SK-N-SH treated with all-trans-retinoic acid at 6 μM for 48 hours (cell line): ENCODE results near the gene DOCK7.

Experiments
- ATAC-seq: fragments of 200-7000 bp; cut with Tn5 transposase; 3 replicates; pipeline ENCODE4 v1.9.1; 2020; ENCODE audit warnings: mild to moderate bottlenecking, moderate library complexity
- ARNTL ChIP-seq: fragments of 450-650 bp; formaldehyde crosslinking; IDR thresholded peaks from 2 replicates; pipeline ENCODE4 v1.5.0; 2020; ENCODE audit warnings: low read depth, mild to moderate bottlenecking, moderate library complexity, borderline replicate concordance
- BACH2 ChIP-seq: fragments of 250-450 bp; sonication (Bioruptor Pico); IDR thresholded peaks from 2 replicates; pipeline ENCODE4 v1.9.0; 2021; ENCODE audit warnings: mild to moderate bottlenecking, borderline replicate concordance
- CREB5 ChIP-seq: fragments of 250-450 bp; sonication (Bioruptor Pico); IDR thresholded peaks from 2 replicates; pipeline ENCODE4 v1.5.1; 2020; ENCODE audit warnings: low read depth, mild to moderate bottlenecking, moderate library complexity
- CSDC2 ChIP-seq: fragments of 250-450 bp; sonication (Bioruptor Pico); IDR thresholded peaks from 2 replicates; pipeline ENCODE4 v1.5.0; 2020; ENCODE audit warnings: mild to moderate bottlenecking, moderate library complexity
- CSRNP3 ChIP-seq: fragments of 250-450 bp; sonication (Bioruptor Pico); IDR thresholded peaks from 2 replicates; pipeline ENCODE4 v1.5.1; 2021; ENCODE audit warnings: mild to moderate bottlenecking, moderate library complexity
- ISL1 ChIP-seq: fragments of 250-450 bp; sonication (Bioruptor Pico); IDR thresholded peaks from 2 replicates; pipeline ENCODE4 v2.1.2; 2022; ENCODE audit warnings: mild to moderate bottlenecking, moderate library complexity
- OSR1 ChIP-seq: fragments of 250-450 bp; sonication (Bioruptor Pico); IDR thresholded peaks from 2 replicates; pipeline ENCODE4 v1.8.0; 2022; ENCODE audit warnings: moderate library complexity, mild to moderate bottlenecking, inconsistent platforms
- POU6F1 ChIP-seq: fragments of 250-450 bp; sonication (Bioruptor Pico); IDR thresholded peaks from 2 replicates; pipeline ENCODE4 v1.8.0; 2021; ENCODE audit warnings: low read depth, mild to moderate bottlenecking, moderate library complexity, borderline replicate concordance
- PPARA ChIP-seq: fragments of 250-450 bp; sonication (Bioruptor Pico); IDR thresholded peaks from 2 replicates; pipeline ENCODE4 v1.5.0; 2020; ENCODE audit warnings: mild to moderate bottlenecking, borderline replicate concordance
- SNAI2 ChIP-seq: fragments of 250-450 bp; sonication (Bioruptor Pico); IDR thresholded peaks from 2 replicates; pipeline ENCODE4 v1.5.0; 2020; ENCODE audit warnings: mild to moderate bottlenecking, moderate library complexity
- TCF4 ChIP-seq: fragments of 250-450 bp; sonication (Bioruptor Pico); IDR thresholded peaks from 2 replicates; pipeline ENCODE4 v1.8.0; 2021; ENCODE audit warnings: mild to moderate bottlenecking, moderate library complexity, borderline replicate concordance
- TSHZ2 ChIP-seq: fragments of 250-450 bp; sonication (Bioruptor Pico); IDR thresholded peaks from 2 replicates; pipeline ENCODE4 v1.5.0; 2020; ENCODE audit warnings: mild to moderate bottlenecking, moderate library complexity
- ZC3H10 ChIP-seq: fragments of 250-450 bp; sonication (Bioruptor Pico); IDR thresholded peaks from 2 replicates; pipeline ENCODE4 v1.5.1; 2021; ENCODE audit warnings: mild to moderate bottlenecking, moderate library complexity
- ZFP3 ChIP-seq: fragments of 250-450 bp; sonication (Bioruptor Pico); IDR thresholded peaks from 2 replicates; pipeline ENCODE4 v1.5.0; 2020; ENCODE audit warnings: mild to moderate bottlenecking, moderate library complexity
- ZNF70 ChIP-seq: fragments of 450-650 bp; formaldehyde crosslinking; IDR thresholded peaks from 2 replicates; pipeline ENCODE4 v1.5.0; 2020; ENCODE audit warnings: mild to moderate bottlenecking, moderate library complexity
- ZNF8 ChIP-seq: fragments of 450-650 bp; formaldehyde crosslinking; IDR thresholded peaks from 2 replicates; pipeline ENCODE4 v1.5.0; 2020; ENCODE audit warnings: mild to moderate bottlenecking, moderate library complexity

Gene DOCK7

GRCh38 chr1:62539028-62539447 is 149.1 kb downstream of the DOCK7 start:
- no peak for ATAC-seq
- TF ChIP-seq ARNTL (CRISPR knock-in tag): no peak
- no peak for TF ChIP-seq PPARA
- TF ChIP-seq ISL1 (CRISPR knock-in tag): no peak
- no peak for TF ChIP-seq CREB5
- TF ChIP-seq TCF4 (CRISPR knock-in tag): peak; percentile 57
- TF ChIP-seq ZFP3 (CRISPR knock-in tag): no peak
- TF ChIP-seq TSHZ2 (CRISPR knock-in tag): 0 out of 2 replicates have a peak, but pooled peaks have one; percentile 27
- TF ChIP-seq POU6F1 (CRISPR knock-in tag): no peak
- TF ChIP-seq, all 23 proteins: peak for 2

- ATAC-seq: no peak
- TF ChIP-seq ZNF8 (no peak), TCF4 (CRISPR knock-in tag) (no peak), ARNTL (CRISPR knock-in tag) (no peak), ZC3H10 (CRISPR knock-in tag) (no peak)
Measured at GRCh38 chr1:62536865-62537264, 151.3 kb downstream of the DOCK7 start.

GRCh38 chr1:62530516-62531154 is 157.6 kb downstream of the DOCK7 start:
- ATAC-seq: peak; percentile 69
- TF ChIP-seq ZNF70 (CRISPR knock-in tag) (no peak), OSR1 (CRISPR knock-in tag) (no peak), ARNTL (CRISPR knock-in tag) (no peak), SNAI2 (no peak)

- TF ChIP-seq BACH2 (CRISPR knock-in tag) (no peak), CSRNP3 (CRISPR knock-in tag) (no peak), CREB5 (no peak), ZC3H10 (CRISPR knock-in tag) (no peak), CSDC2 (CRISPR knock-in tag) (no peak), POU6F1 (CRISPR knock-in tag) (no peak), ZFP3 (CRISPR knock-in tag) (no peak)
- ATAC-seq: no peak
Measured at GRCh38 chr1:62529227-62529626, 159.0 kb downstream of the DOCK7 start.
